HG03039 (cell line): ENCODE data around the gene SPON2.

Source experiments
- ATAC-seq: cut with Tn5 transposase; IDR thresholded peaks from one replicate; pipeline ENCODE4 v1.9.1; 2021; ENCODE audit warnings: mild to moderate bottlenecking, moderate library complexity; ENCODE audit not compliant: unreplicated experiment

Gene SPON2

DNA sequence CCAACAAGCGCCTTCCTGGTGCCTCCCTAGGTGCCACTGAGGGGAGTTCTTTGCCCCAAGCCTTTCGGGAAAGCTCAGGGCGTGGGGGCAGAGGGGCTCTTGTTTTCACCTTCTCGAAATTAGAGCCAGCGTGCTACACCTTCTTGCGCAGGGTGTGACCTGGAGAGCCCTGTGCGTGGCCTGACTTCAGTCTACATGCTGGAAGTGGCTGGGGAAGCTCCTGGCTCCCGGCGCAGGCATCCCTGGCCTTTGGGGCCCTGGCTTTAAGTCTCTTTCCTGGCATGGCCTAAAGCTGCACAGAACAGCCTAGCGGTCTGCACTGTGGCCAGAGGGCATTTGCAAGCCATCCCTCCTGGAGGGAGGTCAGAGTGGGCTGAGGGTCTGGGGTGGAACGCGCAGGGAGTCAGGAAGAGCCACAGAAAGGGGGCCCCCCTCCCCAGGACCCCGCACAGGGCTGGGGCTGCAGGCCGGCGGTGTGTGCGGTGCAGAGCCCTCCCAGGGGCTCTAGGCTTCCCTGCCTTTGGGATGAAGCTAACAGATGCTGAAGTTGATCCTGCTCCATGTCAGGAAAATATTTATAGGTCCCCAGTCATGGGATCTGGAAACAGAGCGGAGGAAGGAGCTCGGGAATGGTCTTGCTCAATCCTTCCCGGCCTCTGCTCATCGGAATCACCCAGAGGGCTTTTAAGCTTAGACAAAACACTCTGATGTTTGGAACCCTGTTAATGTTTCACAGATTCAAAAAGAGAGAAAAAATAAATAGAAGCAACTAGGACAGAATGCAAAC, 781 bp upstream of the SPON2 start:
- ATAC-seq = no peak

DNA sequence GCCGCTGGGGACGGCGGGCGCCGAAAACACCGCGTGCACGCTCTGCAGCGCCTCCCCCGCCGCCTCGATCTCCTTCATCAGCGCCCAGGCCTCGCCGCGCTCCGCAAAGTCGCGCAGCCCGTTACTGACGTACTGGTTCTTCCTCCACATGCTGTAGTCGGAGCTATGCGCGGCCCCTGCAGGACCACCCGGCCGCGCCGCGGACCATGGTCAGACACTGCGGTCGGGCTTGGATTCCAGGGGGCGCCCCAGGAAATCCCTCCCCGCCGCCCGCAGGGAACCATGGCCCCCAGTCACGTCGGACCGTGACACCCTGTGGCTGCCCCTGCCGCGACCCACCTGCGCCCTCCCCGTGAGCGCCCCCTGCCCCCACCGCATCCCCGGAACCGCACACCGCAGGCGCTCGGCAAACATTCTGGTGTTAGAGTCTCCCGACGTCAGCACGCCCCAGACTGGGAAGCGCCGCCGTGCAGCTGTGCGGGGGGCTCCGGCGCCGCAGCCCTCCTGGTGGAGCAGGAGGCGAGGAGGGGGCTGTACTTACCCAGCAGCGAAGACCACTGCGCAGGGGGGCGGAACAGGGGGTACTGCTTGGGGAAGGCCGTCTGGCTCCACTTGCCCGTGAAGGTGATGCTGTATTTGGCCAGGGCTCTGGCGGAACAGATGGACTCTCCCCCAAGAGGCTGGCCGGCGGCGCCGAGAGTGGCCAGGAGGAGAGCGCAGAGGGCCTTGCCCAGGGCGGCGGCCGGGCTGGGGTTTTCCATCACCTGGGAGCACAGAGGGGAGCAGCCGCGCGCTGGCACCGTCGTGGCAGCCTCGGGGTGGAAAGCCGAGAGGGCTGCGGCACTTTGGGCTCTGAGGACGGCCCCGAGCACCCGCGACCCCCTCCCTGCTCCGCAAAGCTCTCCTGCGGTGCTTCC, 814 bp downstream of the SPON2 start:
- no peak for ATAC-seq

DNA sequence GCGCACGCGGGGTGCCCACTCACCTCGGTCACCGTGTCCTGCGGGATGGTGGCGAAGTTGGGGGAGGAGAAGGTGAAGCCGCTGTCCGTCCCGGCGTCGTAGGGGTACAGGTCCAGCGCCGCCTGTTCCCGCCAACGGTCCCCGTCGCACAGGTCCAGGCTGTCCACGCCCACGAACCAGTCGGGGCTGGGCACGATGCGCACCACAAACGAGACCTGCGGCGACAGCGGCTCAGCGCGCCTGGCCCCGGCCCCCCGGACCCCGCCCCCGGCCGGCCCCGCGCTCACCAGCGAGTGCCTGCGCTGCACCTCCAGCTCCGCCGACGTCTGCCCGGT, 1.4 kb downstream of the SPON2 start:
- ATAC-seq = no peak

DNA sequence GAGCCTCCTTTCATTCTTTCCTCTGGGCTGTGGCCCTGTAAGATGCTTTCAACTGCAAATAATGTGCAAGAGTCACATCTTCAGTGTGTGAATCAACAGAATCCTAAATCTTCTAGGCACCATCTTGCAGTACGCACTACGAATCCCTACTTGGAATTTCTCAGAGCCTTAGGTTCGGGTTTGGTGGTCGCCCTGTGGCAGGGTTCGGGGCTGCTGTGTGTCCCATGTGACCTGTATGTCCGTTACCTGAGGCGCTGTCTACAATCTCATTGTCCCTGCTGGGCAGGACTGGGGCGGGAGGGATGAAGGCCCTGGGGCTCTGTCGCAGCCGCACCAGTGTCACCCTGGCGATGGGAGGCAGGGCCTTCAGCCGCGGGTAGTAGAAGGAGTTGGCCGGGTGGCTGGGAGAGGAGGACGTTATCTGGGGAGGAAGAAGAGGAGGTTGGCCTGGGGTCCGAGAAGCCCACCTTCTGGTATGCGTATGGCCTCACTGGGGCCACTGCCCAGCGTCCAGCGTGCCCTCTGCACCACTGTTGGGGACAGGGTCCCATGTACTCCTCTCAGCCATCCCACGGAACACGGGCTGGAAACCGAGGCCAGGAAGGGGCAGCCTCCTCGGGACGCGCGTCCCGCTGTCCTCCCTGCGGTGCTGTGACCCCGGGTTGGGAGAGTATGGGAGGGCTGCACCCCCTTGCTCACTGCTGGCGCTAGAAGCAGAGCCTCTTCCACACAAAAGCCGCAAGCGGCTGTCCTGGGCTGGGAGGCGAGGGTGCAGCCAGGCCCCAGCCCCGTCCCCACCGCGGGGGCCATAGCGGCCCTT, 2.0 kb downstream of the SPON2 start:
- no peak for ATAC-seq

DNA sequence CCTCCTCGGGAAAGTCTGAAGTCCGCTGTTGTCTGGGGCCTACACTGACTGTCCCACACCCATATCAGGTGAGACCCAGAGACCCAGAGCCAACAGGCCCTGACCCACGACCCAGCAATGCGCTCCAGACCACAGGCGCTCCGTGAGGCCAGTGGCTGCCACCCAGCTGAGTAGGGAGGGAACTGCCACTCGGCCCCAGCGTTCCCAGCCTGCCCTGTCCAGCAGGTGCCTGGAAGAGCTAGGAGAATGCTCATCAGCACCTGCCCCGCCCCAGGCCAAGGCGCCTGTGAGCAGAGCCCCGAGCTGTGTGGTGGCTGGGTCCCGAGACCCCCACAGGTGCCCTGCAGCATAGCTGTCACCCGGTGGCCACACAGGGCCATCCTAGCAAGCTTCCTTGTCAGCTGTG, 2.7 kb downstream of the SPON2 start:
- no peak for ATAC-seq

DNA sequence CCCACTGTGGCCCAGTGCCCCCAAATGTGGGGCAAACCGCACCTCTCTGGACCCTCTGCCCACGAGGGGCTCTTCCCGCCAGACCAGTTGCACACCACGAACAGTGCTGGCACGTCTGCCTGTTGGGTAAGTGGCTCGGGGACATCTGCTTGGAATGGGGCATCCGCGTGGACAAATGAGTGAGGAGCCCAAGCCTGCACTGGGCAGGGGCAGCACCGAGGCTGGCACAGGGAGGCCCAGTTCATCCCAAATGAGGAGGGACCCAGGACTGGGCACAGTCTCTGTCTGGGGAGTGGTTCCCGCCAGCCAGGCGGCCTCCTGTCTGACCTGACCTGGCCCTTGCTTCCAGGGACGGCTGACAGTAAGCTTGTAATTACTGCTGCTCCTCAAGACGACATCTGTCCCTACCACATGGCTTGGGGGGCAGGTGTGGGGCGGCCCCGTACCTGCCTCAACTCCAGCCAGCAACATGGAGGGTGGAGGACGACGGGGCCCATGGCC, 3.2 kb downstream of the SPON2 start:
- no peak for ATAC-seq

DNA sequence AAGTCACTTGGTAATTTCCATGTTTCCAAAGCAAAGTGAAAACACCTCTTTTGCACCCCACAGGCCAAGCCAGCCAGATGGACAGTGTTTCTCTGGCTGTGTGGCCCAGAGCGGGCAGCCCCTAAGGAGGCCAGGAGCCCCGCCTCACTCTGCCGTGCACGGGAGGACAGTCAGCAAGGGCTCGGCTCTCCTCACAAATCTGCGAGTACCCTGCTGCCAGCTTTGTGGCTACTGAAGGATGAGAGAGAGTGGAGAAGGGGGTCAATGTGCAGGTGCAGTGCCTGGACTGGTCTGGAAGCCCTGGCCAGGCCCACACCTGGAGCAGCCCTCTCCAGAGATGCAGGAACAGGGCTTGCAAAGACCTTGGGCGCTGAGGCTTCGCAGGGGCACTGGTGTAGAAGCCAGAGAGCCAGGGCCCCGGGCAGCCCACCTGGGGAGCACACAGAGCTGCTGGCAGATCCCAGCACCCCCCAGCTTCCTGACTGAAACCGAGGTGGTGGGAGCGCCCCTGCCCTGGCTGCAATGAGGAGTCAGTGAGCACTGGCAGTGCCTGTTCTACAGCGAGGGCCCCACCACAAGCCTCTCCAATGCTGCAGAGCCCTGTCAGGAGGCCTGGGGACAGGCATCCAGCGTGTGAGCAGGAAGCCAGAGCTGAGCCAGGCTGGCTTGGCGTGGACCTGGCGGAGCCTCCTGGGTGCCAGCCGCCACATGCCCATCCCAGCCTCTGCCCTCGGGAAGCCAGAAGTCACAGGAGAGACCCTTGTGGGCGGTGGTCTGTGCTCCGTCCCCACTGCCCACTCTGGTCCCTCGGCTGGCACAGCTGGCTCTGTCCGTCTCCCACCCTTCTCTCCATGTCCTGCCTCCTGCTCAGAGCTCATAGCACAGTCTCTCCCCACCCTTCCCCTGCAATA, 3.9 kb downstream of the SPON2 start:
- no peak for ATAC-seq

DNA sequence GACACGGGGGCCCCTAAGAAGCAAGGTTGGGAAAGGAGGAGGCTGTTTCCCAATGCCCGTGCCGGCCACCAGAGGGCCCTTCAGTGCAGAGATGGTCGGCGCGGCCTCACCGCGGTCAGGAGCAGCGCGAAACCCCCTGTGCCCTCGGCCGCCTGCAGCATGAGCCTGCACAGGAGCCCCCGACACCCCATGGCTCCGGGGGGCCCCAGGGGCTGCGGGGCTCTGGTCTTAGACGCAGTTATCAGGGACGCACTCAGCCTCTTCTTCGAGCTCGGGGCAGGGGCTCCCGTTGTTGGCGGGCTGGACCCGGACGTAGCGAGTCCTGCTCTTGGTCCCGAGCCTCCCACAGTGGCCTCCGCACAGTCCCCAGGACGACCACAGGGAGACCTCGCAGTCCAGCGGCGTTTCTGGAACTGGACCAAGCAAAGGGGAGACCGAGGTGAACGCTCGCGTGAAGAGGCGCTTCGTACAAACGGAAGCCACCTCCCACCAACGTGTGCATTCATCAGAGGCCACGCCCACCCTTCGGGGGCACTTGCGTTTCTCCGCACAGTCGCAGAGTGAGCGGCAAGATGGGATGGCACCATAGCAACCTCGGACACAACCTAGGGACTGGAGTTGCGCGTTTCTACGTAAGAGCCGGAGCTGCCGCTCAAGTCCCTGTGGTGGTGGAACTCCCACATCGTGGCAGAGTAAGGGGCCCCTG, 5.0 kb downstream of the SPON2 start:
- ATAC-seq = peak; percentile 59

- ATAC-seq = no peak
Measured at GRCh38 chr4:1166509-1167243, 5.7 kb downstream of the SPON2 start.

- no peak for ATAC-seq
Measured at GRCh38 chr4:1164956-1165545, 7.3 kb downstream of the SPON2 start.

DNA sequence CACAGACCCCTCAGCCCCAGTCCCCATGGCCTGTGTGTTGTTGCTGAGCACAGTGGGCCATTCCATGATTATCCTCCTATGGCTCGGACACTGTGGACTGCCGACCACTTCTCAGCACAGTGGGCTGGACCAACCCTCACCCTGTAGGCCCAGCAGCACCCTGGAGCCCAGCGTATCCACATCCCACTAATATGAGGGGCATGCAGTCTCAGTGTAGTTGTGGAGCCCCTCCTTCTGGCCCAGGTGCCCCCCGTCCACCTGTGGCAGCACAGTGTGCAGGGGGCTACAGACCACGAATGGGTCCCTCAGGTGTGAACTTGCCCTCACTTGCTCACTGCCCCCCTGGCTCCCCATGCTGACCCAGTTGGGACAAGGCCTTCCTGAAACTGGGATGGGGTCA, 7.9 kb downstream of the SPON2 start:
- no peak for ATAC-seq

DNA sequence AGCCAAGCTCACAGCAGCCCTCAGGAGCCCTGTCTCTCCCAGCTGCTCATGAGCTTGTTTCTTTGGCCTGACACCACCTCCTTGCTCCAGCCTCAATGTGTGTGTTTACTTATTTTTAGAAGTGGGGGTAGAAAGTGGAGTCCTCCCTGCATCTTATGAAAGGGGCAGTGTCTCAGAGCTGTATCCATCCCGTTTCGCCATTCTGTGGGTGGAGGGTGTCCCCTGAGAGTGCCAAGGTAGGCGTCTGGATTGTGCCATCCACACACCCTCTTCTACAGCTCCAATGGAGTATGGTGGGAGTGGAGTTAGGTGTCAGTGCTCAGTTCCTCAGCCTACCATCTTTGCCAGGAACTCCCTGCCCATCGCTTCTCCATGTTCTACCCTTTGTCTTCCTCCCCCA, 8.3 kb downstream of the SPON2 start:
- ATAC-seq = no peak

DNA sequence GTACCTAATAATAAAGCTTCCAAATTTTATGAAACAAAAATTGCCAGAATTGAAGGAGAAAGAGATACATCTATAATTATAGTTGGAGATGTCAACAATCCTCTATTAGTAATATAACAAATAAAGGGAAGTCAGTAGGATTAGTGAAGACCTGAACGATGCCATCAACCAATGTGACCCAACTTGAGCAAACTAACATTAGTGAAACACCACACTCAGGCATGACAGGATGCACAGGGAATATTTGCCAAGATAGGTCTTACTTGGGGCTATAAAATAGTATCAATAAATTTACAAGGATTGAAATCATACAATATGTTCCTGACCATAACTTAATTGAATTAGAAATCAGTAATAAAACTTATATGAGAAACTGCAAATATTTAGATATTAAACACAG, 12.0 kb downstream of the SPON2 start:
- ATAC-seq = no peak

DNA sequence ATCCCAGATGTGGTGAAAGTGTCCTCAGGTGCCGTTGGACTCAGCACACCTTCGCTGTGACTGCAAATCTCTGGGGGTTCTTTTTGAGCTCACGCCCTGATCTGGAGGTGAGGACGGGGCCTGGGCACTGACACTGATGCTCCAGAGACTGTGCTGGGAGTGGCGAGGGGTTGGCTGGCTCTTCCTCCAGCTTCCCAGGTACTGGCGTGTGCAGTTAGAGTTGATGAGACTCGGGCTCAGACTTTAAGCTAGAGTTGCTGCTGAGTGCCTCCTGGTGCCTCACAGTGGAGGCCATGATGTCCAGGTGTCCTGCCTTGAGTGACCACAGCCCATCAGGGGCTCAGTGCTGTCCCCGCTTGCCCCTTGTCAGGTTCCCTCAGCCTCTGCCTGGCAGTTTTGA, 16.3 kb downstream of the SPON2 start:
- ATAC-seq = no peak

DNA sequence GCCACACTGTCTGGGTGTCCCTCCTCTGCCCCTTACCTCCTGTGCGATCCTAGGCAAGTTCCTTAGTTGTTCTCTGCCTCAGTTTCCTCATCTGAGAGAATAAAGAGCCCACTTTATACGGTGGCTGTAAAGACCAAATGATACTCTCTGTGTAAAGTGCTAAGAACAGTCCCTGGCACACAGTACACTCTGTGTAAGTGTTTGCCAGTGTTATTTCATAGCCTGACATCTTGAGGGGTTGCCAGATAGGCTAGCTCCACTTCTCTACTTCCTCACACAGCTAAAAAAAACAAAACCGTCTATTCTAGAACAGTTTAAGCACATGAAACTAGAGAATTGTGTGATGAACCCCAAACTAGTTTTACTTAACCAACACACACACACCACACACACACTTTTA, 17.1 kb downstream of the SPON2 start:
- ATAC-seq = no peak

GRCh38 chr4:1154523-1155182, 17.7 kb downstream of the SPON2 start:
- ATAC-seq = no peak

GRCh38 chr4:1154126-1154522, 18.3 kb downstream of the SPON2 start:
- no peak for ATAC-seq

GRCh38 chr4:1153567-1154090, 18.8 kb downstream of the SPON2 start:
- ATAC-seq = no peak
